Measurements from ENCODE around the gene ADARB2. TPM values are rescaled to one million over a fixed set of nuclear protein-coding genes. Genes with fewer than 3 reads are reported as not detected.

Gene ADARB2
- total RNA-seq, 1 donor from 2014 or later: 0.80 TPM

DNA sequence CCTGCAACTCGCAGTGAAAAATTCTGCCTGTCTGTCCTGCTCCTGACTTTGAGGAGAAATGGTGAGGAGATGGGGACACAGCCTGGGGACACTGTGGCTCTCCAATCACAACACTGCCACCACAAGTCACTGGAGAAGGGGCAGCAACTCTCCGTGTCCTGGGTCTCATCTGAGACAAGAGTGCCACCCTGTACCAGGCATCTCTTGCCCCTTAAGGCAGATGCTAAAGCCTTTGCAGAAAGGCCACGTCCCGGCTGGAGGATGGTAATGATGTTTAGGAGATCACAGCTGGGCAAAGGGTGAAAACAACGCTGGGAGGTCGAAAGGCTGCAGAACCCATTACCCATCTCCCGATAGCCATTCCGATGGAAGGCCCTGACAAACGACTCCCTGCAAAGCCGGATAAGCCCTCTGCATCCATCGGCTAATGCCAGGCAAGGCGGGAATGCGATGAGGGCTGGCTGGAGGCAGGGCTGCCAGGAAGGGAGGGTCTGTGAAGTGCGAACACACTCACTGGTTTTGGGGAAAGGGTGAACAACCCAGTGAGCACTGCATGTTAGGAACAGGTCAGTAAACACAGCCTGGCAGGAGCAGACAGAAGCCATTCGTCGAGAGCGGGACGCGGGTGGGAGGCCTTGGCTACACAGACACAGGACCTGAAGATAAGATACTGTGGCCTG is 190.8 kb downstream of the ADARB2 start:
- DNase-seq (no peak), ATAC-seq (no peak)
- Histone ChIP-seq H3K27me3 (ENCODE audit: low read depth) (no peaks in the 10 kb centered on the region), H3K4me3 (no peak overlapping the region), H3K27ac (no peak overlapping the region), H3K9me3 (no peaks in the 10 kb centered on the region), H3K4me1 (no peaks in the 10 kb centered on the region), H3K36me3 (no peaks in the 10 kb centered on the region)
- TF ChIP-seq, protein P1, sequence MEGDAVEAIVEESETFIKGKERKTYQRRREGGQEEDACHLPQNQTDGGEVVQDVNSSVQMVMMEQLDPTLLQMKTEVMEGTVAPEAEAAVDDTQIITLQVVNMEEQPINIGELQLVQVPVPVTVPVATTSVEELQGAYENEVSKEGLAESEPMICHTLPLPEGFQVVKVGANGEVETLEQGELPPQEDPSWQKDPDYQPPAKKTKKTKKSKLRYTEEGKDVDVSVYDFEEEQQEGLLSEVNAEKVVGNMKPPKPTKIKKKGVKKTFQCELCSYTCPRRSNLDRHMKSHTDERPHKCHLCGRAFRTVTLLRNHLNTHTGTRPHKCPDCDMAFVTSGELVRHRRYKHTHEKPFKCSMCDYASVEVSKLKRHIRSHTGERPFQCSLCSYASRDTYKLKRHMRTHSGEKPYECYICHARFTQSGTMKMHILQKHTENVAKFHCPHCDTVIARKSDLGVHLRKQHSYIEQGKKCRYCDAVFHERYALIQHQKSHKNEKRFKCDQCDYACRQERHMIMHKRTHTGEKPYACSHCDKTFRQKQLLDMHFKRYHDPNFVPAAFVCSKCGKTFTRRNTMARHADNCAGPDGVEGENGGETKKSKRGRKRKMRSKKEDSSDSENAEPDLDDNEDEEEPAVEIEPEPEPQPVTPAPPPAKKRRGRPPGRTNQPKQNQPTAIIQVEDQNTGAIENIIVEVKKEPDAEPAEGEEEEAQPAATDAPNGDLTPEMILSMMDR (IDR thresholded peaks at IDR 0.05): no peak
- intact Hi-C loops (cut with DNase I): no loop called here

DNA sequence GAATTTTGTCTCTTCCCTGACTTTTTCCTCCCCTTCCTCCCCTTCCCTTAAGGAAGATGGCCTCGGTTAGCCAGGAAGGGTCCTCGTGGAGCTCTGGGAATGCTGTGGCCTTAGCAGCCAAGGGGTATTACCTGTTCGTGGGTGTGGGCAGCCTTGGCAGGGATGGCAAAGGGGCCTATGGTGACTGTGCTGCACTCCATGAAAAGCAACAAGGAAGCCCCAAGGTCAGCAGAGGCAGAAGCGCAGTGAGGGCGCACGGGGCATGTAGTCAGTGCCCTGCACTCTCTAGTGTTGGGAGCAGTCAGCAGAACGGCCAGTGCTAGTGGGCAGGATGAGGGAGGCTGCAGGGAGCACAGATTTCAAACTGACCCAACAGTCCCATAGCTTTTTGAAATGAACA is 191.8 kb downstream of the ADARB2 start:
- no peak overlapping the region for H3K4me3 ChIP-seq
- H3K9me3 ChIP-seq: no peaks in the 10 kb centered on the region
- TF ChIP-seq, protein P1 (IDR thresholded peaks at IDR 0.05): no peak
- no peak overlapping the region for H3K27ac ChIP-seq
- H3K36me3 ChIP-seq: no peaks in the 10 kb centered on the region
- DNase-seq: no peak
- no peaks in the 10 kb centered on the region for H3K4me1 ChIP-seq
- no peaks in the 10 kb centered on the region for H3K27me3 ChIP-seq (ENCODE audit: low read depth)
- no peak for ATAC-seq
- intact Hi-C loops (cut with DNase I): no loop called here

DNA sequence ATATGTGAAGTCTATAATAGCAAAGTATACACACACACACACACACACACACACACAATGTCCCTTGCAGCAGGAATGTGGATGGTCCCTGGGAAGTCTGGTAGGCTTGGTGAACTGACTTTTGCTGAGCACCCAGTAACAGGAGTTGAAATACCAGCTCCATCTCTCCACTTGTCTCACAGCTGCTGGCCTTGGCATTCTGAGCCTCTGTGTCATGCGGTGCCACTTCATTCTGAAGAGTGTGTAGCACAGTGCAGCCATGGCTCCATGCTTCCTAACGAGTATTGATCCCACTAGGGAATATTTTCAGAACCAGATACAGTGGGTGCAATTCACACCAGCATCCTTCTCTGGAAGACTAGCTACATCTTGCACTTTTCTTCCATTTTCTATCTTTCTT is 192.4 kb downstream of the ADARB2 start:
- TF ChIP-seq, protein P1 (IDR thresholded peaks at IDR 0.05): no peak
- peak in 1 of 2 donors; percentile 29 for ATAC-seq

DNA sequence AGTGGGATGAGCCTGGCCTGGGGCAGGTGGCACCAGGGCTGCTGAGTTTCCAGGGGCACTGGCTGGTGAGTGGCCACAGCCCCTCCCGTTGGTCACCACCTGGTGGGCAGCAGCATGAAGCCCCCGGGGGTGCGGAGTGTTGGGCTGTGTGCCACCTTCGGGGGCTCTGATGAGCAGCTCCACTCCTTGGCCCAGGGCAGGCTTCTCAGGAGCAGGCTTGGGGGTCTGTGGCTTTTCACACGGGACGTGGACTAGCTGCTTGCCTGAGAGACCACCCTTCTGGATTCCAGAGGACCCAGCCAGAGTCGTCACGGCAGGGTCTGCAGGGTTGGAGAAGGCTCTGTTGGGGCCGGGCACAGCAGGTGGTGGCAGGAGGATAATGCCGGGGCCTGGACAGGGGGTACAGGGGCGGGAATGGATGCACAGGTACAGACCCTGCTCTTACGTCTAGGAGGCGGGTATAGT is 193.1 kb downstream of the ADARB2 start:
- H3K36me3 ChIP-seq: no peaks in the 10 kb centered on the region
- no peak for DNase-seq
- no peaks in the 10 kb centered on the region for H3K4me1 ChIP-seq
- H3K4me3 ChIP-seq: no peak overlapping the region
- H3K27ac ChIP-seq: no peak overlapping the region
- ATAC-seq: peak in 1 of 2 donors; percentile 38
- H3K9me3 ChIP-seq: no peaks in the 10 kb centered on the region
- TF ChIP-seq, protein P1 (IDR thresholded peaks at IDR 0.05): no peak
- no peaks in the 10 kb centered on the region for H3K27me3 ChIP-seq (ENCODE audit: low read depth)
- intact Hi-C loops (cut with DNase I): no loop called here

More for the DNA sequence above, 192.4 kb downstream of the ADARB2 start:
- DNase-seq: no peak
- intact Hi-C loops (cut with DNase I): no loop called here
- Histone ChIP-seq H3K36me3 (no peaks in the 10 kb centered on the region), H3K9me3 (no peaks in the 10 kb centered on the region), H3K27me3 (ENCODE audit: low read depth) (no peaks in the 10 kb centered on the region), H3K27ac (no peak overlapping the region), H3K4me1 (no peaks in the 10 kb centered on the region), H3K4me3 (no peak overlapping the region)

DNA sequence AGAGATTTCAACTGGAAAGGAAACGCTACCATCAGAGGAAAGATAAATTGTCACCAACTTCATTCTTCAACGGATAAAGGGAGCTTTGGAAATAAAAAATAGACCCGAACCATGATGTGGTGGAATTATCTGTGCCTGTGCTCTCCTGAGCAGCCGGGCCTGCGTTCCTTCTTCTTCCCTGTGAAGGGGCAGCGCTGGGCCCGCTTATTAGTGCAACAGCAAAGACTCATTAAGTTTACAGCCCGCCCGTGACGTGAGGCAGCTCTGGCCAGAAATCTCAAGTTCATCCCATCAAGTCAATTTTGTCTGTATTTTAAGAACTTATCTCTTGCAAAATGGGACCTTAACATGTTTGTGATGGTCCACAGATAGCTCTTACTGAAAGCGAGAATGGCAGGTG is 193.7 kb downstream of the ADARB2 start:
- no peaks in the 10 kb centered on the region for H3K4me1 ChIP-seq
- H3K27me3 ChIP-seq (ENCODE audit: low read depth): no peaks in the 10 kb centered on the region
- no peaks in the 10 kb centered on the region for H3K36me3 ChIP-seq
- ATAC-seq: no peak
- no peak overlapping the region for H3K27ac ChIP-seq
- DNase-seq: no peak
- no peaks in the 10 kb centered on the region for H3K9me3 ChIP-seq
- TF ChIP-seq, protein P1 (IDR thresholded peaks at IDR 0.05): no peak
- no peak overlapping the region for H3K4me3 ChIP-seq
- intact Hi-C loops (cut with DNase I): no loop called here
